ENCODE results near the gene FOXO6.

FOXO6 gene

DNA sequence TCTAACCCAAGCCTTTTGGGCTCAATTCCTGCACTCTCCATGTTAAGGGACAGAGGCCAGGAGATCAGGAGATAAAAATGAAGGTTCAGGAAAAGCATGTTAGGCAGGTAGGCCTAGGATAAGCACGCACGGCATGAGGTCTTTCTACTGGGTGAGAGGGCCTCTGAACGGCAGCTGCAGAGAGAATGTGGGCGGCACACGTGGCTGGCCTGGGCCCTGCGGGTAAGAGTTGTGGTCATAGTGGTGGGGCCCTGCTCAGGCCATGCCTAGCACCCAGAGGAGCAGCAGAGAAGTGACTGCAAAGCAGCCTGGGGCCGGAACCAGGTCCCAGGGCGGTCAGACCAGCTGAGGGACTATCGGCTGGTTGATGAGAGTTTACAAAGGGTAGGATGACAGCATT lies 7.5 kb upstream of the FOXO6 start:
- no peak for DNase-seq

DNA sequence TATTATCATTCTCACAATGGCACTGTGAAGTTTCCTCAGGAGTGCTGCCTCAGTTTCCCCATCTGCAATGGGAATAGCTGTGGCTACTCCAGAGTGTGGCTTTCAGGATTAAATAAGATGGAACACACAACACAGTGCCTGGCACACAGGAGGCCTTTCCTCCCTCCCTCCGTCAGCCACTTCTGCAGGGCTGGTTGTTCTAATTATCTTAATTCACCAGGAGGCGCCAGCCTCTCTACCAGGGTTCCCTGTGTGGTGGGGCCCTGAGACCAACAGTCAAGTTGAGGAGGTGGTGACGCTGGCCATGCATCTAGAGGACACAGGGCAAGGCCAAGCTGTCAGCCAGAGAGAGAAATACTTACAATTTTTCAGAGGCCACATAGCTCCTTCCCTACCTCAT lies 6.3 kb upstream of the FOXO6 start:
- no peak for DNase-seq

DNA sequence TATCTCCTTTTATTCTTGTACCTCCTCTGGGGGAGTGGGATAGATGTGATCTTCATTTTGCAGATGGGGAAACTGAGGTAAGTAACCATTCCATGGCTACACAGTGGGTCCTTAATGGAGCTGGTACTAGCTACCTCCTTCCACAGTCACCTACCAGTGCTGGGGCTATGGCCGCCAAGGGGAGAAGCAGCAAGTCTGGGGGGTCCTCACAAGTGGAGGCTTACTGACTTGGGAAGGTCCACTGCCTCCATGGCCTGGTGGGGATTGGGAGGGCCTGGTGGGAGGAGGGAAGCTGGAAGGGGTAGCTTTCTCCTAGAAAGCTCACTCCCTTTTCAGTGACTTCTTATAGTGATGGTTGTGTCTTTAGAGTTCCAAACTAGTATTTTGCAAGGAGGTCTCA lies 5.9 kb upstream of the FOXO6 start:
- no peak for DNase-seq

DNA sequence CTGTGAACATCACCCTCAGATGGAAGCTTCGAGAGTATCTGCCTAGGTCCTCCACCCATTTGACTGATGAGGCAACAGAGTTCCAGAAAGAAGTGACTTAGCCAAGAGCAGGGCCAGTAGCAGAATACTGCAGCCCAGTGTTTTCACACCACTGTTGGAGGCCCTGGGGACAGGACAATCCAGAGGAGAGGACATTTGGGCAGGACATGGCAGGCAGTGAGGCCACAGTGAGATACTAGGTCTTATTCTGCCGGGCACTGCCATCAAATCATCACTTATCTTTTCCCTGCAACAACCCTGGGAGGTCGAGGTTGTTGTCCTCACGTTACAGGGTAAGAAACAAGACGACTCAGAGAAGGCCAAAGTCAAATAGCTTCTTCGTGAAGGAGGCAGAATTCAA lies 5.5 kb upstream of the FOXO6 start:
- DNase-seq, result no peak

DNA sequence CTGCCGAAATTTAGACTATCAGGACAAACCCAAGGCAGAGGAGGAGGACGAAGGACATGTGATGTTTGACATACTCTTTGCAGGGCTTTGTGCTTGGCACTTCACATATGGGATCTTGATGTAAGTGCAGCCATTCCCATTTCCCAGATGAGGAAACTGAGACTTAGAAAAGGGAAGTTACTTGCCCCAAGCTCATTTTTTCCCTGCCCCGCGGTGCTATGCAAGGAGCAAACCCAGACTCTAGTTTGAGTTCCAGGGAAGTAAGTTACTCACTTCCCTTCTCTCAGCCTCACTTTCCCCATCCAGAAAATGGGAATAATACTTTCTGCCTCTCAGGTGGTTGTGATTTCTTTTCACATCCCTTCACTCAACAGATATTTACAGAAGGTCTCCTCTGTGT lies 4.5 kb upstream of the FOXO6 start:
- DNase-seq, result no peak

DNA sequence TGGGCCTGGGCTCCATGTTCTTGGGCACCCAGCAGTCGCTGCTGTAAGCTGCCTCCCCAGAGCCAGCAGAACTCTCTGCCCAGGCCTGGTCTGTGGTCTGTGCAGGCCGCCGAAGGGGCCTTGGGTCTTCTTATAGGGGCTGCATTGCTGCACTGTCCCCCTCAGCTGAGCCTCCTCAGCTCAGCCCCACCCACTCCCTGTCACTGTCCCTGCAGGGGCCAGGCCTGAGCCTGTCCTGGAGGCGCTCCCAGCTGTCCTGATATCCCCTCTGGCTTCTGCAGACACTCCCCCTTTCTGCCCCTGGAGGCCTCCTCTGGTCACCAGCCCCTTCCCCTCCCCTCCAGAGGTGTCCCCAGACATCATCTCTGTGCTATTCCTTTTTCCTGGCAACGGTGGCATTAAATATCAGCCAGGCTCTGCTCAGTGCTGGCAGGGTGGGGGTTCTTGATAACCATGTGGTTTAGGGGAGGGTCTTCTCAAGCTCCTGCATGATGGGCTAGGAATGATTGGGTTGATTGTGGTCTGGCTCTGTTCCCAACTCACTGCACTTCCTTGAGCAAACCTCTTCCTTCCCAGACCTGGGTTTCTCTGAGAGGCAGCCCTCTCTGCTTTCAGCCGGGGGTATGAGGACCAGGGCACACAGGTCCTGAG lies 3.7 kb upstream of the FOXO6 start:
- DNase-seq, result no peak

DNA sequence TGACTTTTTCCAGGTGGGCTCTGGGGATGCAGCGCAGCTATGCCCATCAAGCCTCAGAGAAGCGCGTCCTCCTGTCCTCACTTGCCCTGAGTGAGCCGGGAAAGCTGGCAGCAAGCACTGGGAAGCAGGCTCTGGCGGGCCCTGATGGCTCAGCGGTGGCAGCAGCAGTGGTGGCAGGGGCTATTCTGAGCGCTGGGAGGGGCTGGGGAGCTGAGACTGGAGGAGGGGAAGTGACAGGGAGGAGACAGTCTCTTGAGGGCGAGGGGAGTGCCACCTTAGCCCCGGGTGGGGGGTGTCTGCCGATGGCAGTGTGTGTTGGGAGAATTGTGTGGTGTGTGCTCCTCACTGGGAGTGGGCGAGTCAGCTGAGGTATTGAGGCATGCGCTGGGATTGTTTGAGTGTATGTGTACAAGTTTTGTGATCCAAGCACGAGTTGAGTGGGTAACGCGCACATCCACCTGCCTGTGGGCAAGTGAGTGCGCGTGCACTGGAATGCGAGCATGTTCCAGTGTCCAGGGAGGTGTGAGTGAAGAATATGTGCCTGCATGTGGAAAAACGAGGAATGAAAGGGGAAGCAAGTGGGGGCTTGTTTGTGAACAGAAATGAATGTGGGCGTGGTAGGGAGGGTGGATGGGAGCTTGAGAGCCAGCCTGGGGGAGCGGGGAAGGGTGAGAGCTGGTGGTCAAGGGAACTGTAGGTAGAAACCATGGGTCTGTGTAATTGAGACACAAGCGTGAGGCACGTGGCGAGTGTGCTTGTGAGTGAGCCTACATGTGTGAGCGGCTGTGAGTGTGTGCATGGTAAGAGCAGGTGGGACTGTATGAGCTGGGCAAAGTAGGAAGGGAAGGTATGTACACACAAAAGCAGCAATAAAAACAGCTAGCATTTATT lies 2.9 kb upstream of the FOXO6 start:
- DNase-seq, result no peak

DNA sequence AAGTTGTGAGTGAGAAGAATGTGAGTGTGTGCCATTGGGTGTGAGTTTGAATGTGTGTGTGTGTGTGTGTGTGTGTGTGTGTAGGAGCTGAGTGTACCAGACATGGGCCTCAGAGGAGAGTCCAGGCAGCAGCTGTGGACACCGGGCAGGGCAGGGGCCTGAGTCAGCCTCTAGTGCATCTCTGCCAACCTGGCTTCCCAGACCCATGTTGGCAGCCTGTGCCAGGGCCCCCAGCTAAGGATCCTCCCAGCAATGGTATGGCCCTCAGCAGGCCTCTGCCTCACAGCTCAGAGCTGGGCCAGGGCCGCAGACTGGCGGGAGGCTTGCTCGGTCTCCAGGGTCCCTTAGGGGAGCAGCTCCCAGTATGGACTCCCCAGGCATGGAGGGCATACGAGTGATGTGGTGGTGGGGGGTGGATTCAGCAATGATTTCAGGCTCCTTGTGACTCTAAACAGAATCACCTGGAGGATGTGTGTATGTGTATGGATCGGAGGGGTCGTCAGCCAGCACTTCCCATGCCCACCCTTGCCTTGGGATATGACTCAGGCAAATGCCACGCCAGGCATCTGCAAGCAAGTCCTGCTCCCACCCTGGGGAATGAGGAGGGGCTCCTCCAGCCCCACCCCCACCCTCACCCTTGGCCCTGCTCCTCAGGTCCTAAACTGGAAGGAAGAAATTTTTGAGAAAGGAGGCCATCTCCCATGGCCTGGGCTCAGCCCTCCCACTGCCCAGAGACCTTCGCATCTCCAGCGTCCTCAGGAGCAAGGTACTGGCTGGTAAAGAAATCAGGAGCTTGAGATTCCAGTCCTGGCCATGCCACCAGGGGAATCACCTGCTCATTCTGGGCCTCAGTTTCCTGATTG lies 1.8 kb upstream of the FOXO6 start:
- DNase-seq, result no peak

DNA sequence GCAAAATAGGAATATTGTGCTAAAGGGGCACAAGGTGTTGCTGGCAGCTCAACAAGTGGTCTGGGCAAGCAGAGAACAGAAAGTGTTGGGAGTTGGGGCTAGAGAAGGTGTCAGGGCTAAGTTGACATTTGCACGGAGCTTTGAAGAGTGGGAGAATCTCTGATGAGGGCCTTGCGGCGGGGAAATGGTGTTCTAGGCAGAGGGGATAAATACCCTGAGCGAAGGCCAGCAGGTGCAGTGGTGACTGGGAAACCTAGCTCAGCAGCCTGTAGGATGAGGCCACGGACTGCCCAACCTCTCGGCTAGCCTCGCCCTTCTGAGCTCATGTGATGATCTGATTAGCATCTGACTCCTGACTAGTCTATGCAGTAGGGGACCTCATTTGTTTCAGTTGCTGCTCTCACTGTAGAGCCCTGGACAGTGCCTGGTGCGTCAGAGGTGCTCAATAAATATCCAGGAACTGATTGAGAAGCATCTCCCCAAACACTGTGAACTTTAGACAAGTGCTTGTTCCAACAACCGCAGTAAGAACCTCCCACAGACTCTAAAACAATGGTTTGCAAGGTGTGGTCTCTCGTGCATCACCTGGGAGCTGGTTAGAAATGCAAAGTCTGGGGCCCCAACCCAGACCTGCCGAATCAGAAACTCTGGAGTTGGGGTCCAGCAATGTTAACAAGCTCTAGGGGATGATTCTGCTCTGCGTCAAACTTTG lies 1.0 kb upstream of the FOXO6 start:
- no peak for DNase-seq

DNA sequence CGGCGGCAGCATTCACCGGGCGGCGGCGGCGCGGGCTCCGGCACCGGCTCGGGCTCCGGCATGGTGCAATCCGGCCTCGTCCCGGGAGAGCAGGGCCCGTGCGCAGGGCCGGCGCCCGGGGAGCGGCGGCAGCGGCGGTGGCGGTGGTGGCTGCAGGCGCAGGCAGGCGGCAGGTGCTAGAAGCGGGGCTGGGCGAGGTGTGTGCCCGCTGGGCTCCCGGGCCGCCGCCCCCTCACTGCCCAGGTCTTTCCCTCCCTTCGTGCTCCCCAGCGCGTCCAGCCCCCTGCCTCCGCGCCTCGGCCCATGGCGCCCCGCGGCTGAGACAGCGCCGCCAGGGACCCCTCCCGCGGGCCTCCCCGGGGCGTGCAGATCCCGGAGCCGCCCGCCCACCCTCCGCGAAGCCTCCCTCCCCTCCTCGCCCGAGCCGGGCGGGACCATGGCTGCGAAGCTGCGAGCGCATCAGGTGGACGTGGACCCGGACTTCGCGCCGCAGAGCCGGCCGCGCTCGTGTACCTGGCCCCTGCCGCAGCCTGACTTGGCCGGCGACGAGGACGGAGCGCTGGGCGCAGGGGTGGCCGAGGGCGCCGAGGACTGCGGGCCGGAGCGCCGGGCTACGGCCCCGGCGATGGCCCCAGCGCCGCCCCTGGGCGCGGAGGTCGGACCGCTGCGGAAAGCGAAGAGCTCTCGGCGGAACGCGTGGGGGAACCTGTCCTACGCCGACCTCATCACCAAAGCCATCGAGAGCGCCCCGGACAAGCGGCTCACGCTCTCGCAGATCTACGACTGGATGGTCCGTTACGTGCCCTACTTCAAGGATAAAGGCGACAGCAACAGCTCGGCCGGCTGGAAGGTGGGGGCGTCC lies 492 bp downstream of the FOXO6 start:
- peak; percentile 51 for DNase-seq

DNA sequence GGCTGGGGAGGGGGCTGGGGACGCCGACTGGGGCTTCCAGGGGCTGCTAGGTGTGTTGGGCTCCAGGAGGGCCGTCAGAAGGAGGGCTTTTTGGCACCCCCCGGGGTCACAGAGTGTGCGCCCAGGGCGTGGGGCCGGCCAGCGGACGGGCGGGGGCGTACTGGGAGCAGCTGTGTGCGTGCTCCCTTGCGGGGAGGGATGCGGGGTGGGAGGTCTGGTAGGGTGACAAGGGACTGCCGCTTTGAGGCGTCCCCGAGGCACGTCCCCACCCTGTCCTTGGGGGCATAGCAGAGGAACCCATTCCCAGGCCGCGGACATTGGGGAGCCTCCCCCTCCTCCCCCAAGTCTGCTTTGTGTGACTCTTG lies 1.1 kb downstream of the FOXO6 start:
- no peak for DNase-seq

DNA sequence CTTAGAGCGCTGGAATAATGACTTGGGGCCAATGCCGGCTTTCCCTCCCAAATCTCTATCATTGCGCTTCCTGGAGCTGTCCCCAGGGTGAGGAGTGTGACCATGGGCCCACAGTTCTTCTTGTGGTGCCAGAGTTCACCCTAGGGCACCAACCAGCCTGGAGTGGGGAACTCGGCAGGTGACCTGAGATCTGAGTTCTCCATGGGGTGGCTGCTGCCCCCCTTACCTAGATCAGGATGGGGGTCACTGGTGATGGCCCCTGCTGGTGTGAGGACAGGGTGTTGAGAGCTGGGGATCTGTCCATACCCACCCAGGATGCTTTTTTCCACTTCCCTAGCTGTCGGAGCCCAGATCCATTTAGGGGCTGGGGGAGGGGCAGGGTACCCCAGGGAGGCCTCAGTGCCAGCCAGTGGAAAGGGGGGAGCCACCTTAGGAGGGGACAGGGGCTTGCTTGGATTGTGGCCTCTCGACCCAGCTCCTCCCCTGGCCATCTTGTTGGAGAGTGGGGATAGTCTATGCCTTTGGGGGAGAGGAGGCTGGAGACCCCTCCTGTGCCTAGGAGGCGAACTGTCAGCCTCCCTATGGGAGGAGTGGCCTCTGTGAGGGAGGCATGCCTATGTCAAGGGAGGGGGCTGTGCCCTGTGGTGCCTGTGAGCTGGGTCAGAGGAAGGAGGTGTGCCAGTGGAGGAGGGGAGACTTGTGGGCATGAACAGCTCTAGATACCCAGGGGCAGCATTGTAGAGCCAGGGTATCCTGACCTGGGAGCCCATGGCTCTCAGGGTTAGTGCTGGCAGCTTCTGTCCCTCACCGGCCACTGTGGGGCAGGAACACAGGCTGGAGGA lies 1.7 kb downstream of the FOXO6 start:
- DNase-seq, result no peak

DNA sequence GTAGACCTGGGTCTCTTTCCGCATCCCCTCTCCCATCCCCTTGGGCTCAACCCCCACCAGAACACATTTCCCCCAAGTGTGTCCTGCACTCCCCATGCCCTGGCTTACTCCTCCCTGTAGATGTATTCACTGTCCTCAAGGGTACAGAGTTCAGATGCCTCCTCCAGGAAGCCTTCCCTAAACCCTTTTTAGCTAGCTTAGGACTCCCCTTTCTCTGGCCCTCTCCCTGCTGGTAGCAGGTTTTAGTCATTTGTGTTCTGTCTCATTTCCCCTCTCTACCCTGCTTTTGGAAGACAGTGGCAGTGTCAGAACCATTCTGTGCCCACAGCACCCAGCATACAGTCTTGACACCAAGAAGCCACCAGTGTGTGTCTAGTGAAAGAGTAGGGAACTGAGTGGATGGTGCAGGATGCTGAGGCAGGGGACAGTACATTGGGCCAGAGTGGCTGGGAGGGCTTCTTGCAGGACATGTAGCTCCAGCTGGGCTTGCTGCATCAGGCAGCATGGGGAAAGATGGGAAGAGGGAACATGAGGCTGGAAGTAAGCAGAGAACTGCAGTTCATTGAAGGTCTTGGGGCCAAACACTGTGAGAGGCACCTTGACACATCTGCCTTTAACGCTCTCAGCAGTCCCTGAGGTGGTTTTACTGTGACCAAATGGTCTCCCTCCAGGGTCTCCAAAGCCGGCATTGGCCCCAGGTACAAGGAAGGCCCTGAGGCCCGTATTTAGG lies 2.5 kb downstream of the FOXO6 start:
- DNase-seq, result no peak

DNA sequence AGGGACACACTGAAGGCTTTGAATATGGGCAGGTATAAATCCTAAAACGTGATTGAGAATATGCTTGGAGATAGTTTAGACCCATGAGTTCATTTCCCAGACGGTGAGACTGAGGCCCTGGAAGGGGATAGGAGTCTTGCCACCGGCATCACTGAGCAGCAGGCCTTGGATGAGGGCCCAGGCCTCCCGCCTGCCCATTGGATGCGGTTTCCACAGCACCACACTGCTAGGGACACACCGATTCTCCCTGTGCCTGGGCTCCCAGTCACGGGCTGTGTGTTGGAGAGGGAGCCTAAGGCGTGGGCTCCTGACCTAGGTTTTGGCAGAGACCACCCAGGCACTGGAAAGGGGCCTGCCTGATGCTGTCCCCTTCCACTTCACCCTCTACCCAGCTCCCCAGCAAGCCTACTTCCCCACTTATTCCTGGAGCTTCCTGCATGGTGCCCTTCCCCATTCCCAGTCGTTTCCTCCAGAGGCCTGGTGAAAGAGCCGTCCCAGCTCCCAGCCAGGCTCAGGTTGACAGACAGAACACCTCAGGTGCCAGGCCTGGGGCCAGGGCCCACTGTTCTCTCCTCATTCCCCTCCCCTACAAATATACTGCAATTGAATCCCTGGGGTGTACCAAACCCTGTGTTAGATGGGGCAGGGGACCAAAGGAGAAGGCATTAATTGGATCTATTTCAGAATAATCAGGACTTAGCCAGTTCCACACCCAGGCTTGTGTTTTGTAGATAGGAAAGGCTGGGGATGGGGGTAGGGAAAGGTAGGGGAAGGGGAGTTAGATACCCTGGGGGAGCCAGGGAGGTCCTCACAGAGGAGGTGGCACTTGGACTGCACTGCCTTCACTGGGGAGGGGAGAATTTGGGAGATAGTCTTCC lies 3.4 kb downstream of the FOXO6 start:
- DNase-seq, result no peak

DNA sequence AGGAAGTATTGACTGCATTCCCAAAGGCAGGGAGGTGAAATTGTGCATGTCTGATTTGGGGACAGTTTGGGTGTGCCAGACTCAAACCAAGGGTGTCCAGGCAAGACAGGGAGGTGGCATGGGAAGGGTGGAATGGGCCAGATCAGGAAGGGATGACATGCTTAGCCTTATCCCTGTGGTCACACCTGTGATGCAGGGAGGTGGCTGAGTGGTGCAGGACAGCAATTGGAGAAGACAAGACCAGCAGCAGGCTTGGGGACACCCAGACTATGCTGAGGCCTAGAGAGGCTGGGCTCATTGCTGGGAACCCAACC lies 4.0 kb downstream of the FOXO6 start:
- DNase-seq, result no peak

DNA sequence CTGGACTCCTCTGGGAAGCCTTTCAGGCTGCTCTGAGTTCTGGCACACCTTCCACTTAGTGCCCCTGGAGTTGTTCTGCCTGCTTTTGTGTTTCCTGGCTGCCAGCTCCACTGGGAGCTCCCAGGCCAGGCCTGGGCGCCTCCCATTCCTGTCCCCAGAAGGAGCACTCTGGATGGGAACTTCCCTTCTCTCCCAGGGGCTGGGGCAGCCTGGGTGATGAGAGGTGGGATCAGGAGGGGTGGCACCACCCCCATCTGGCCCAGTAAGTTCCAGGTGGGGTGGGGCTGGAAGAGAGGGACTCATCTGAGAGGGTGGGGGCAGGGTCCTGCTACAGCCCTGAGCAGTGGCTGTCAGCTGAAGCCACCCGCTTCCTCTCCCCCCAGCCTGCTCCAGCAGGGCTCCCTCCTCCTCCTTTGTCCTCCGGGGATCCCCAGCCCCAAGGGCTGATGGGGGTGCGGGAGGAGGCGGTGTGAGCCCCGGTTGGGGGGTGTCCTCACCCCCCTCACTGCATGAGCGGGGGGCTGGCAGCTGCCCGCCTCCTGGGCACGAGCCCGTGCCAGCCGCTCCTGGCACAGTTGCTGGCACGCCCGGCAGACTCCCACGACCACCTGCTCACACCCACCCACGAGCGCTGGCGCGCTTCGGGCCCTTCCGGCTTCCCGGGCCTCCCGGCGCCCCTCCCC lies 4.7 kb downstream of the FOXO6 start:
- DNase-seq, result no peak

DNA sequence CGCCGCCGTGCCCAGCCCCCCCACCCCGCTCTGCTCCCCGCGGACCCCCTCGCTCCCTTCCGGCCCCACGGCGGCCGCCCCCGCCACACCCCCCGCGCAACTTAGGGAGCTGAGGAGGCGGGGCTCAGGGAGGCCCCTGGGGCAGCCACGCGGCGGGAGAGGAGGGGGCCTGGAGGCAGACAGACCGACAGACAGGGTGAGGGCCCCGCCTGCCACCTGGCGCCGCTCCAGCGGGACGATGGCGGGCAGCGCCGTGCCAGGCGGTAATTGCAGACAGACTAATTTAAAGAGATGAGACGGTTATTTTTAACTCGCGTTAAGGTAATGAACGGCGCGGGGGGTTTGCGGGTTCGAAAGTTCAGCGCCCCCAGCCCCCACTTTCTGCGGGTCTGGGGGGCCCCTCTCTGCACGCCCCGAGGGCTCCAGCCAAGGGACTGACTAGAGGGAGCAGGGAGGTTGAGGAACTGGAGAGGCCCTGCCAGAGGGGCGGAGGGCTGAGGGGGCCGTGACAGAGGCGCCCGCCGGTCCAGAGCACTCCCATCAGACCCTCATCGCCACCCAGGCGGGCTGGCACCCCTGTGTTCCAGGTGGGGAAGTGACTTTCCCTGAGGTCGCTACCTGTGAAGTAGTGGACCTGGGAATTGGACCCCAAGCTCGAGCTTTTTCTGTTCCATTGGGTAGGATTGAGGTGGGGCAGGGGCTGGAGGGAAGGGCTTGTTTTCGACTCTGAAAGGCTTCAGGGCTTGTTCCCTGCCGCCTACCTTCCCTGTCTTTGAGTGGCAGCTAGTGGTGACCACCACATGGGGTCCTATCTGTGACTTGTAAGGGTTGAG lies 5.4 kb downstream of the FOXO6 start:
- no peak for DNase-seq

DNA sequence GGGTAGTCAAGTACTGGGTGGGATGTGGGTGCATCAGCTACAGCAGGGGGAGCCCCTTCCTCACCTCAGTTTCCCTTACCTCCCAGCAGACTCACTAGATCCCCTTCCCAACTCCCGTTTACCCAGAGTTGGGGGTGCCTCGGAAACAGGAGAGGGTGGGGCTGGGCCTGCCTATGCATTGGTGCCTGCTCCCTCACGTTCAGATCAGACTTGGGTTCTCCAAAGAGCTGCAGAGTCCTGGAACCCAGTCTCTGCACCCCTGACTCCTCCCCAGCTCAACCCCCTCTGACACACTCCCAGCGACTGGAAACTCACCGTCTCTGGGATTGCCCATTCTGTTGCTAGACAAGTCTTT lies 6.0 kb downstream of the FOXO6 start:
- DNase-seq, result no peak
